Activated CD4-positive, CD25-positive, alpha-beta regulatory T cell (primary cell): Measurements from ENCODE around the gene UNC5C.

Experiments used
- DNase-seq, 4 experiments: peaks; one replicate each; lab custom pipeline; 2025; lab: John Stamatoyannopoulos, UW

UNC5C gene

DNA sequence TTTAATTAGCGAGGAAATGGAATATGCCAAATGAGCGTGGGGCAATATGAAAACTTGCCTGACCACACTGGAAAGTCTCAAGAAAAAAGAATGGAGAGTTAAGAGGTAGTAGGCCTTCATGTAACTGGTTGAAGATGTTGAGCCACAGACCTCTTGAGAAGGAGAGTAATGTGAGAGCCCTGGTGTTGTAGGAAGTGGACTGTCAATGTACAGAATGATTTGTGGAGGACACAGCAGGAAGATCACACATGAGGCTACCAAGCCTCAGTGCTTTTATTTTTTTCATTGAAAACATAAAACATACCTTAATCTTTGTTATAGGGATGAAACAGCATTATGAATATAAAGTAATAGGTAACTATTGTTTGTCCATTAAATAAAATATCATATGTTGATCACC, 331.6 kb downstream of the UNC5C start:
- DNase-seq, result no peak

DNA sequence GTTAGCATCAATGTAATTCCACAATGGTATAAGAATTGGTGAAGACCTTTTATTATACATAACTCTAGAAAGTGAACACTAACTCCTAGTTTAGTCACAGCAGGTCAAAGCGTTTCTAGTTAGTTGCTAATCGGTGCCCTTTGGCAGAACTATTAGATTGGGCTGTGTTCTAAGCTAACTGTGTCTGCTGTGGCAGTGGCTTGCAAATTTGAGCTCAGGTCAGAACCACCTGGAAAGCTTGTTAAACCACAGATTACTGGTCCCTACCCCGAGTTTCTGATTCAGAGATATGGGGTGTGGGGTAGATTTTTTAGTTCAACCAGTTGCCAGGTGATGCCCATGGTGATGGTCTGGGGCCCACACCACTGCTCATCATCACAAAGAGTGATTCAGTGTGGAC, 332.1 kb downstream of the UNC5C start:
- DNase-seq, result no peak

DNA sequence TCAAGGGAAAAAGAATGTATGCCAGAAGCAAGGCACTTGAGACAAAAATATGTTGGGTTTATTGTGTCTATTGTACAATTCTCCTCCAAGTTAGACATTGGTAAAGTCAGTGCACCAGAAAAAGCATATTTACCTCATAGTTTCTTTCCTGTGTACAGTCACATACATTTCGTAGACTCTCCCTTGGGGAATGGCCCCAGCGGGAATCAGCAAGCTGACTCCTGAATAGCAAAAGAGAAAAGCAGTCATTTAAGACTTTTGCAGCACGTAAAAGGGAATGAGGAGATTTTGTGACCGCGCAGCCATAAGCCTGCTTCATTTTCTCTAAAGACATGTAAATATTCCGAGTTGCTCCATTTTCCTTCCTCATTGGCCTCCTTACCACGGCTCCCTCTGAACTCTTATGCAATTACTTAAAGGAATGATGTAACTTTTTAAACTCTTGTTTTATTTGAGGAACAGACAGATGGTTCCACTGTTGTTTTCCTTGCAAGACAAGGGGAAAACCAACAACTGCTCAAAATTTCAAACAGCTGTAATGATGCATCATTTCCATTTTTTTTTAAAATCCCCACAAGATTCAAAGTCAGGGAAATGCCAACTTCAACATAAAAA, 332.7 kb downstream of the UNC5C start:
- no peak for DNase-seq

- DNase-seq, result no peak
Observed at GRCh38 chr4:95215043-95215442, 333.7 kb downstream of the UNC5C start.

GRCh38 chr4:95214408-95214807, 334.4 kb downstream of the UNC5C start:
- DNase-seq, result no peak

DNA sequence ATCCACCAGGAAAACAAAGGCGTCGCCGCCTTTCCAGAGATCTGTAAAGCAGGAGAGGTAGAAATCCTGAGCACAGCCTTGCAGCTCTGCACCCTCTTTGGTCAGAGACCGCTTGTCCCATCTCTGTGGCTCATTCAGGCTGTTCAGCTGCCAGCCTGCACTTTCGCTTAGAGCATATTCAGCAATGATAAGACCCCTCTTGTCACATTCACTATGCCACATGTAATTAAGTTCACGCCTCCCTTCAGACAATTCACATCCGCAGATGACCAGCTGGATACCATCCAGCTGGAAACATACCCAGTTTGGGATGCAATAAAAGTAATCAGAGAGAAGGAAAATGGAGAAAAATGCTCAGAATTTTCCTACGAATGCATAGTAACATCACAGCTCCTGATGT, 335.4 kb downstream of the UNC5C start:
- no peak for DNase-seq

GRCh38 chr4:95212692-95213091, 336.1 kb downstream of the UNC5C start:
- DNase-seq, result no peak

GRCh38 chr4:95209927-95210326, 338.8 kb downstream of the UNC5C start:
- DNase-seq, result no peak

- no peak for DNase-seq
Observed at GRCh38 chr4:95204873-95205272, 343.9 kb downstream of the UNC5C start.

GRCh38 chr4:95204267-95204844, 344.4 kb downstream of the UNC5C start:
- no peak for DNase-seq

GRCh38 chr4:95198961-95199360, 349.8 kb downstream of the UNC5C start:
- no peak for DNase-seq

- no peak for DNase-seq
Observed at GRCh38 chr4:95197353-95197752, 351.4 kb downstream of the UNC5C start.

DNA sequence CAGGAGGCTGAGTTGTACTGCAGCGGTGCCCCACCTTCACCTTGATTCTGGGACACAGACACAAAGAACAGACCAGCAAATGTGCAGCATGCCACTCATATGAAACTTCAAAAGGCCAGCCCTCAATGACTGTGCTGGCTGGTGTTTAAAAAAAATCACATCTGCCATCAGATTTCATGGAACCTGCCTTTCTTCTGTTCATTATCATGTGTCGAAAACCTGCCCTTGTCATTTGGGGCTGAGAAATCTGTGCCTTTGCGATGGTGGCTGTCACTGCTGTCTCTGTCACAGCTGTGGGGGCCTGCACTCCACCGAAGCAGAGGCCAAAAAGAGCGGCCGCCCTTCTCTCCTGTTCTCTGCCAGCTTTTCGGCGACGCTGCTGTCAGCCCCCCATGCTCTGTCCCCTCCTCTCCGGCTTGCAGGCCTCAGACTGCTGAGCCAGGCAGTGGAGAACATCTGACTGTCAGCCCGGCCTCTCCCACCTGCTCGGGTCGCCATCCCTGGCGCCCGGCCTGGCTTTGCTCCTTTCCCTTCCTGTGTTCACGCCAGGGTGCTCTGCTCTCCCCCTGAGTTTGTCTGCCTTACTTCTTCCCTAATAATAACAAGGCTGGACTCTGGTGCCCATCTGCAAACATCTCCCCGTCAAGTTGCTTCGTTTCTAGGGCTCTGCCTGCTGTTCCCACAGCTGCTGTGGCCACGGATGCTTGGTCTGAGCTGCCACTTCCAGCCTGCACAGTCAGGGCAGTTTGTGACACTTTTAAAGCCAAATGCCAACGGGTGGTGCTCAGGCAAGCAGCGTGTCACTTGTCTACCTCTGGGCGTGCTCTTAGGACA, 355.2 kb downstream of the UNC5C start:
- no peak for DNase-seq

- DNase-seq, result no peak
Observed at GRCh38 chr4:95191537-95191936, 357.2 kb downstream of the UNC5C start.

GRCh38 chr4:95190751-95191436, 357.9 kb downstream of the UNC5C start:
- no peak for DNase-seq

- DNase-seq, result no peak
Observed at GRCh38 chr4:95188701-95189370, 359.9 kb downstream of the UNC5C start.

- DNase-seq, result no peak
Observed at GRCh38 chr4:95186666-95187065, 362.1 kb downstream of the UNC5C start.

DNA sequence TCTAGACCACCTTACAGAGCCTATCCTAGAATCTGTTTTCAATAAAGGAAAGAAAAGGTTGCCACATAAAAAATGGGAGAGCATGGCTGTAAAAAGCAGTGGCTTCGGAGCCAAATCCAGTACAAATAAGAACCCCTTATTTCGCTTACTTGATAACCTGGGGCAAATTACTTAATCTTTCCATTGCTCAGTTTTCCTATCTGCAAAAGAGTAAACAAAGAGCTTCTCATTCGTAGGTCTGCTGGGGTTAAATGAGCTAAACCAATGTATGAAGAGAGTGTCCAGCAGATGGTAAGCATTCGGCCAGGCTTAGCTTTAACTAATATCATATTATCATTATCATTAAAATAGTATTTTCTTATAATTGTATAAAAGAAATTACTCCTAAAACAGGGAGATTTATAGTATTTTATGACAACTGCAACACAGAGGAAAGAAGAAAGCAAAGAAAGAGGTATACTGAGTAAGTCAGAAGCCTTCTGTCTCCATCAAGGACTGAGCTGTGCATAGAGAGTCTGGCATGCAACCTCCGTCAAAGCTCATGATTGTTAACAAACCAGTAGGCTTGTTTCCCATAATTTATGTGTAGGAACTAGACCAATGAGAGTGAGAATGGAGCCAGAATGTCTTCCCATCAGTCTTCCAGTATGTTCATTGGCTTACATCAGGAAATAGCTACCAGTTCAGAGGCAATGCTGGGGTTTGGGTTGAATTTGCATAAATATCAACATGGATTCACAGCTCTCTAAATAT, 364.9 kb downstream of the UNC5C start:
- DNase-seq, result no peak

DNA sequence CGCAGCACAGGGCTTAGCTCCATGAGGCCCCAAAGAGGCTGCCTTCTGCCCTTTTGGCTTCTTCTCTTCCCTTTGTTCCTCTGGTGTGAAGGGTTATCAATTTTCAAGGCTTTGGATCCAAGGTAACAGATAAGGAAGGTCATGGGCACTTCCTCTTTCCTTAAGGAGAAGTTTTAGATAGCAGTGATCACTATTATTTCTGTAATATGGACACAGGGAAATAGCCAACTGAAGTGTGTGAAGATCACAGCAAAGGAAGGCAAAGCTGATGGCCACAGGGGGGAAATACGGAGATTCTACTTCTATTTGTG, 366.8 kb downstream of the UNC5C start:
- no peak for DNase-seq

DNA sequence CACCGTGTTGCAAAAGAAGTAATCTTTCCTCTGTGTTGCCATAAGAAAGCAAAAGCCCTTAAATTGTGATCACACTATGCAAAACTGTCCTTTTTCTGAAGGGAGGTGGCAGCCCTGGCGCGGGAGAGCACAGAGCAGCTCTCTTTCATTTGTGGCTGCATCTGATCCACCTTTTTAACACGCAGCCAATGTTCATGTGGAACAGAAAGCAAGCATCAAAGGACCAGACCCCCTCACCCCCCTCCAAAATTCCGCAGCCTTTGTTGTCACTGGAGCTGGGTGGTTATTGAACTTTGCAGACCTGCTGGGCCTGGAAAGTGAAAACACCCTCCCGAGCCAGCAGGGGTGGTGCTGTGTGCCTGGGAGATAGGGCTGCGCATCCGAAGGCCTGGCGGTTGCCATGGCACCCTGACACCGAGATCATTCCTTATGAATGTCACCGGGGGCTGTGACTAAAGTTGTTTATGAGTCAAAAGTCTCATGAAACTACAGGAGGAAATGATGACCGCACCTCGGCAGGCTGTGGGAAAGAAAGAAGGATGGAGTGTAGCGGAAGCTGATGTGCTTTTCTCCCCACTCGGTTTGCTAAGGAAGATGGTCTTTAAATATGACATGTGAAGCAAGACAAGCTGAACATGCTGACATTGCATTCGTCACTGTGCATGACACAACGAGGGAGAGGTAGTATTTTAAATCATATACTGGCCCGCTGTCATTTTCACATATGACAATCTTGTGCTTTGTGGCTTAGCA, 367.4 kb downstream of the UNC5C start:
- DNase-seq, result no peak
